ENCODE results near the gene UBAC1. TPM values are rescaled to one million over a fixed set of nuclear protein-coding genes. Genes with fewer than 3 reads are reported as not detected.

Gene UBAC1
- total RNA-seq, 1 experiment from 2014 or later = 55.6 TPM

DNA sequence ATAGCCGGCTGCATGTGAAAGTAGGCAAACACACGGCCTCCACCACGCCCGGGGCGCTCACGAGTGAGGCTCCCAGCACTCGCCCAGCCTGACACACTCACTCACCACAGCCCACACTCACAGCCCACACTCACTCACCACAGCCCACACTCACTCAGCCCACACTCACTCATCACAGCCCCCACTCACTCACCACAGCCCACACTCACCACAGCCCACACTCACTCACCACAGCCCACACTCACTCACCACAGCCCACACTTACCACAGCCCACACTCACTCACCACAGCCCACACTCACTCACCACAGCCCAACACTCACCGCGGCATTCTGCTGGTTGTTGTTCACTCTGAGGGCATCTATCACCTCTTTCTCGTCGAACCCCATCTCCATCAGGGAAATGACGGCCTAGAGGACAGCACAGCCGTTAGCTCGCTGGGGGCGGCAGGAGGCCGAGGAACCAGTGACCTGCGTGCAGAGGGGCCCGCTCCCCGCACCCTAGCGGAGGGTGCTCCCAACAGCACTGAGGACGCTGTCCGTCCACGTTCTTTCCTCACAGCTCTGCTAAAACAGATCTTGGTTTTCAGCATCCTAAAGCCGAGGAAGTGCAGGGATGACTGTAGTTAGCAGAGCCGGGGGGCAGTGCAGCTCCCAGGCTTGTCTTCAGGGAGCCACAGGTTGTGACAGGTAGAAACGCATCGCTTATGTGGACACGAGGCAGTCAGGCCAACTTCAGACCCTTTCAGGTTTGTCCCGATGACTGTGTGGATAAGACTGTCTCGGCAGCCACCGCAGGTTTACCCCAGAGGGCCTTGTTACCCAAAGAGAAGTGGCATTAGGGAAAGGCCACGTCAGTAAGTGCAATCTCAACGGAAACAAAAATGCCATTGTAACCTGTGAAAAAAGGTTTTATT is 21.6 kb downstream of the UBAC1 start:
- no peaks in the 10 kb centered on the region for H3K27me3 Mint-ChIP-seq (ENCODE audit: low read depth)
- DNase-seq (ENCODE audit: low spot score) (no peak), ATAC-seq (no peak)
- no peak overlapping the region for H3K4me3 Mint-ChIP-seq
- ChIA-PET CTCF (interaction anchor here (0.7 kb wide), 1 partner anchor 147 kb away, joined by 3 read pairs; no protein-coding TSS in a partner anchor), POLR2A (no interaction called here)
- TF ChIP-seq ATF1 (CRISPR knock-in tag; IDR thresholded peaks at IDR 0.05) (no peak), CREM (CRISPR knock-in tag; IDR thresholded peaks at IDR 0.05) (no peak), PRRX2 (CRISPR knock-in tag; IDR thresholded peaks at IDR 0.05) (no peak), JAZF1 (CRISPR knock-in tag; IDR thresholded peaks at IDR 0.05) (no peak), TEAD1 (CRISPR knock-in tag; IDR thresholded peaks at IDR 0.05) (no peak), IRF2 (CRISPR knock-in tag; IDR thresholded peaks at IDR 0.05; ENCODE audit: borderline replicate concordance, low read depth) (no peak), KAT7 (CRISPR knock-in tag; IDR thresholded peaks at IDR 0.05; ENCODE audit: borderline replicate concordance) (no peak), ZNF121 (CRISPR knock-in tag; IDR thresholded peaks at IDR 0.05) (no peak), SP1 (CRISPR knock-in tag; conservative IDR thresholded peaks at IDR 0.05) (no peak)
- TF ChIP-seq, protein P1, sequence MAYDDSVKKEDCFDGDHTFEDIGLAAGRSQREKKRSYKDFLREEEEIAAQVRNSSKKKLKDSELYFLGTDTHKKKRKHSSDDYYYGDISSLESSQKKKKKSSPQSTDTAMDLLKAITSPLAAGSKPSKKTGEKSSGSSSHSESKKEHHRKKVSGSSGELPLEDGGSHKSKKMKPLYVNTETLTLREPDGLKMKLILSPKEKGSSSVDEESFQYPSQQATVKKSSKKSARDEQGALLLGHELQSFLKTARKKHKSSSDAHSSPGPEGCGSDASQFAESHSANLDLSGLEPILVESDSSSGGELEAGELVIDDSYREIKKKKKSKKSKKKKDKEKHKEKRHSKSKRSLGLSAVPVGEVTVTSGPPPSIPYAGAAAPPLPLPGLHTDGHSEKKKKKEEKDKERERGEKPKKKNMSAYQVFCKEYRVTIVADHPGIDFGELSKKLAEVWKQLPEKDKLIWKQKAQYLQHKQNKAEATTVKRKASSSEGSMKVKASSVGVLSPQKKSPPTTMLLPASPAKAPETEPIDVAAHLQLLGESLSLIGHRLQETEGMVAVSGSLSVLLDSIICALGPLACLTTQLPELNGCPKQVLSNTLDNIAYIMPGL (CRISPR knock-in tag; IDR thresholded peaks at IDR 0.05) = no peak
- TF ChIP-seq, protein P2, sequence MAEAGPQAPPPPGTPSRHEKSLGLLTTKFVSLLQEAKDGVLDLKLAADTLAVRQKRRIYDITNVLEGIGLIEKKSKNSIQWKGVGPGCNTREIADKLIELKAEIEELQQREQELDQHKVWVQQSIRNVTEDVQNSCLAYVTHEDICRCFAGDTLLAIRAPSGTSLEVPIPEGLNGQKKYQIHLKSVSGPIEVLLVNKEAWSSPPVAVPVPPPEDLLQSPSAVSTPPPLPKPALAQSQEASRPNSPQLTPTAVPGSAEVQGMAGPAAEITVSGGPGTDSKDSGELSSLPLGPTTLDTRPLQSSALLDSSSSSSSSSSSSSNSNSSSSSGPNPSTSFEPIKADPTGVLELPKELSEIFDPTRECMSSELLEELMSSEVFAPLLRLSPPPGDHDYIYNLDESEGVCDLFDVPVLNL (CRISPR knock-in tag; IDR thresholded peaks at IDR 0.05; ENCODE audit: borderline replicate concordance, low read depth) = no peak
- TF ChIP-seq, protein P3, sequence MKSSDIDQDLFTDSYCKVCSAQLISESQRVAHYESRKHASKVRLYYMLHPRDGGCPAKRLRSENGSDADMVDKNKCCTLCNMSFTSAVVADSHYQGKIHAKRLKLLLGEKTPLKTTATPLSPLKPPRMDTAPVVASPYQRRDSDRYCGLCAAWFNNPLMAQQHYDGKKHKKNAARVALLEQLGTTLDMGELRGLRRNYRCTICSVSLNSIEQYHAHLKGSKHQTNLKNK (CRISPR knock-in tag; IDR thresholded peaks at IDR 0.05) = no peak
- TF ChIP-seq, protein P4, sequence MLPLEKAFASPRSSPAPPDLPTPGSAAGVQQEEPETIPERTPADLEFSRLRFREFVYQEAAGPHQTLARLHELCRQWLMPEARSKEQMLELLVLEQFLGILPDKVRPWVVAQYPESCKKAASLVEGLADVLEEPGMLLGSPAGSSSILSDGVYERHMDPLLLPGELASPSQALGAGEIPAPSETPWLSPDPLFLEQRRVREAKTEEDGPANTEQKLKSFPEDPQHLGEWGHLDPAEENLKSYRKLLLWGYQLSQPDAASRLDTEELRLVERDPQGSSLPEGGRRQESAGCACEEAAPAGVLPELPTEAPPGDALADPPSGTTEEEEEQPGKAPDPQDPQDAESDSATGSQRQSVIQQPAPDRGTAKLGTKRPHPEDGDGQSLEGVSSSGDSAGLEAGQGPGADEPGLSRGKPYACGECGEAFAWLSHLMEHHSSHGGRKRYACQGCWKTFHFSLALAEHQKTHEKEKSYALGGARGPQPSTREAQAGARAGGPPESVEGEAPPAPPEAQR (CRISPR knock-in tag; IDR thresholded peaks at IDR 0.05) = no peak
- TF ChIP-seq, protein P5, sequence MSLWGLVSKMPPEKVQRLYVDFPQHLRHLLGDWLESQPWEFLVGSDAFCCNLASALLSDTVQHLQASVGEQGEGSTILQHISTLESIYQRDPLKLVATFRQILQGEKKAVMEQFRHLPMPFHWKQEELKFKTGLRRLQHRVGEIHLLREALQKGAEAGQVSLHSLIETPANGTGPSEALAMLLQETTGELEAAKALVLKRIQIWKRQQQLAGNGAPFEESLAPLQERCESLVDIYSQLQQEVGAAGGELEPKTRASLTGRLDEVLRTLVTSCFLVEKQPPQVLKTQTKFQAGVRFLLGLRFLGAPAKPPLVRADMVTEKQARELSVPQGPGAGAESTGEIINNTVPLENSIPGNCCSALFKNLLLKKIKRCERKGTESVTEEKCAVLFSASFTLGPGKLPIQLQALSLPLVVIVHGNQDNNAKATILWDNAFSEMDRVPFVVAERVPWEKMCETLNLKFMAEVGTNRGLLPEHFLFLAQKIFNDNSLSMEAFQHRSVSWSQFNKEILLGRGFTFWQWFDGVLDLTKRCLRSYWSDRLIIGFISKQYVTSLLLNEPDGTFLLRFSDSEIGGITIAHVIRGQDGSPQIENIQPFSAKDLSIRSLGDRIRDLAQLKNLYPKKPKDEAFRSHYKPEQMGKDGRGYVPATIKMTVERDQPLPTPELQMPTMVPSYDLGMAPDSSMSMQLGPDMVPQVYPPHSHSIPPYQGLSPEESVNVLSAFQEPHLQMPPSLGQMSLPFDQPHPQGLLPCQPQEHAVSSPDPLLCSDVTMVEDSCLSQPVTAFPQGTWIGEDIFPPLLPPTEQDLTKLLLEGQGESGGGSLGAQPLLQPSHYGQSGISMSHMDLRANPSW (CRISPR knock-in tag; conservative IDR thresholded peaks at IDR 0.05; ENCODE audit: low read depth) = no peak
- TF ChIP-seq, protein P6, sequence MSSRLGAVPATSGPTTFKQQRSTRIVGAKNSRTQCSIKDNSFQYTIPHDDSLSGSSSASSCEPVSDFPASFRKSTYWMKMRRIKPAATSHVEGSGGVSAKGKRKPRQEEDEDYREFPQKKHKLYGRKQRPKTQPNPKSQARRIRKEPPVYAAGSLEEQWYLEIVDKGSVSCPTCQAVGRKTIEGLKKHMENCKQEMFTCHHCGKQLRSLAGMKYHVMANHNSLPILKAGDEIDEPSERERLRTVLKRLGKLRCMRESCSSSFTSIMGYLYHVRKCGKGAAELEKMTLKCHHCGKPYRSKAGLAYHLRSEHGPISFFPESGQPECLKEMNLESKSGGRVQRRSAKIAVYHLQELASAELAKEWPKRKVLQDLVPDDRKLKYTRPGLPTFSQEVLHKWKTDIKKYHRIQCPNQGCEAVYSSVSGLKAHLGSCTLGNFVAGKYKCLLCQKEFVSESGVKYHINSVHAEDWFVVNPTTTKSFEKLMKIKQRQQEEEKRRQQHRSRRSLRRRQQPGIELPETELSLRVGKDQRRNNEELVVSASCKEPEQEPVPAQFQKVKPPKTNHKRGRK (CRISPR knock-in tag; IDR thresholded peaks at IDR 0.05; ENCODE audit: borderline replicate concordance) = no peak
- TF ChIP-seq, protein P7, sequence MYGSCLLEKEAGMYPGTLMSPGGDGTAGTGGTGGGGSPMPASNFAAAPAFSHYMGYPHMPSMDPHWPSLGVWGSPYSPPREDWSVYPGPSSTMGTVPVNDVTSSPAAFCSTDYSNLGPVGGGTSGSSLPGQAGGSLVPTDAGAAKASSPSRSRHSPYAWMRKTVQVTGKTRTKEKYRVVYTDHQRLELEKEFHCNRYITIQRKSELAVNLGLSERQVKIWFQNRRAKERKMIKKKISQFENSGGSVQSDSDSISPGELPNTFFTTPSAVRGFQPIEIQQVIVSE (CRISPR knock-in tag; IDR thresholded peaks at IDR 0.05; ENCODE audit: borderline replicate concordance) = no peak
- TF ChIP-seq, protein P8, sequence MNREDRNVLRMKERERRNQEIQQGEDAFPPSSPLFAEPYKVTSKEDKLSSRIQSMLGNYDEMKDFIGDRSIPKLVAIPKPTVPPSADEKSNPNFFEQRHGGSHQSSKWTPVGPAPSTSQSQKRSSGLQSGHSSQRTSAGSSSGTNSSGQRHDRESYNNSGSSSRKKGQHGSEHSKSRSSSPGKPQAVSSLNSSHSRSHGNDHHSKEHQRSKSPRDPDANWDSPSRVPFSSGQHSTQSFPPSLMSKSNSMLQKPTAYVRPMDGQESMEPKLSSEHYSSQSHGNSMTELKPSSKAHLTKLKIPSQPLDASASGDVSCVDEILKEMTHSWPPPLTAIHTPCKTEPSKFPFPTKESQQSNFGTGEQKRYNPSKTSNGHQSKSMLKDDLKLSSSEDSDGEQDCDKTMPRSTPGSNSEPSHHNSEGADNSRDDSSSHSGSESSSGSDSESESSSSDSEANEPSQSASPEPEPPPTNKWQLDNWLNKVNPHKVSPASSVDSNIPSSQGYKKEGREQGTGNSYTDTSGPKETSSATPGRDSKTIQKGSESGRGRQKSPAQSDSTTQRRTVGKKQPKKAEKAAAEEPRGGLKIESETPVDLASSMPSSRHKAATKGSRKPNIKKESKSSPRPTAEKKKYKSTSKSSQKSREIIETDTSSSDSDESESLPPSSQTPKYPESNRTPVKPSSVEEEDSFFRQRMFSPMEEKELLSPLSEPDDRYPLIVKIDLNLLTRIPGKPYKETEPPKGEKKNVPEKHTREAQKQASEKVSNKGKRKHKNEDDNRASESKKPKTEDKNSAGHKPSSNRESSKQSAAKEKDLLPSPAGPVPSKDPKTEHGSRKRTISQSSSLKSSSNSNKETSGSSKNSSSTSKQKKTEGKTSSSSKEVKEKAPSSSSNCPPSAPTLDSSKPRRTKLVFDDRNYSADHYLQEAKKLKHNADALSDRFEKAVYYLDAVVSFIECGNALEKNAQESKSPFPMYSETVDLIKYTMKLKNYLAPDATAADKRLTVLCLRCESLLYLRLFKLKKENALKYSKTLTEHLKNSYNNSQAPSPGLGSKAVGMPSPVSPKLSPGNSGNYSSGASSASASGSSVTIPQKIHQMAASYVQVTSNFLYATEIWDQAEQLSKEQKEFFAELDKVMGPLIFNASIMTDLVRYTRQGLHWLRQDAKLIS (CRISPR knock-in tag; IDR thresholded peaks at IDR 0.05; ENCODE audit: borderline replicate concordance) = no peak
- H3K27ac Mint-ChIP-seq = no peak overlapping the region
- H3K36me3 Mint-ChIP-seq = peaks cover 73% of the 10 kb centered on the region
- H3K4me1 Mint-ChIP-seq = no peaks in the 10 kb centered on the region
- peaks cover 8% of the 10 kb centered on the region for H3K9me3 Mint-ChIP-seq

Measured in WTC11 (cell line).